Measurements from ENCODE around the gene ELK3. TPM values are rescaled to one million over a fixed set of nuclear protein-coding genes. Genes with fewer than 3 reads are reported as not detected.

The ELK3 gene
- polyA plus RNA-seq, 4 donors, result 48.4 to 60.7 (median 55.0) TPM

- DNase-seq (ENCODE audit: low read depth in 4 of 4, low spot score in 2 of 4), result no peak
Measured at GRCh38 chr12:96186607-96187301, 7.4 kb upstream of the ELK3 start.

GRCh38 chr12:96187956-96188355 is 6.2 kb upstream of the ELK3 start:
- DNase-seq (ENCODE audit: low read depth in 4 of 4, low spot score in 2 of 4), result no peak

DNA sequence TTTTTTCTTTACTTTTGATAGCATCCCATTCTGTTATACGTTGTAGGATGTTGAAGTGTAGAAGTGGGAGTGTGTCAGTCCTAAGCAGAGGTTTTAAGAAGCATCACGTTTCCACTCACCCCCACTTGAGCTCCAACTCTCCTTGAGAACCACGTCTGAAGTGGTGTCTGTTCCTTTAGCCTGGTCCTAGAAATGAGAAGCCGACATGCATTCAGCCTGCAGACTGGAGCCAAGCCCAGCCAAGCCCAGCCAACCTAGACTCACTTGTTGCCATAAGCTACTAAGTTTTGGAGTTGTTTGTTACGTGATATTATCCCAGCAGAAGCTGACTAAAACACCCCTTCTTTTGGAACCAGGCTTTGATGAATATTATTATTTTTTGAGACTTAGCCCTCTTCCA is 4.4 kb upstream of the ELK3 start:
- no peak for DNase-seq (ENCODE audit: low read depth in 4 of 4, low spot score in 2 of 4)

- no peak for DNase-seq (ENCODE audit: low read depth in 4 of 4, low spot score in 2 of 4)
Measured at GRCh38 chr12:96190413-96191108, 3.6 kb upstream of the ELK3 start.

DNA sequence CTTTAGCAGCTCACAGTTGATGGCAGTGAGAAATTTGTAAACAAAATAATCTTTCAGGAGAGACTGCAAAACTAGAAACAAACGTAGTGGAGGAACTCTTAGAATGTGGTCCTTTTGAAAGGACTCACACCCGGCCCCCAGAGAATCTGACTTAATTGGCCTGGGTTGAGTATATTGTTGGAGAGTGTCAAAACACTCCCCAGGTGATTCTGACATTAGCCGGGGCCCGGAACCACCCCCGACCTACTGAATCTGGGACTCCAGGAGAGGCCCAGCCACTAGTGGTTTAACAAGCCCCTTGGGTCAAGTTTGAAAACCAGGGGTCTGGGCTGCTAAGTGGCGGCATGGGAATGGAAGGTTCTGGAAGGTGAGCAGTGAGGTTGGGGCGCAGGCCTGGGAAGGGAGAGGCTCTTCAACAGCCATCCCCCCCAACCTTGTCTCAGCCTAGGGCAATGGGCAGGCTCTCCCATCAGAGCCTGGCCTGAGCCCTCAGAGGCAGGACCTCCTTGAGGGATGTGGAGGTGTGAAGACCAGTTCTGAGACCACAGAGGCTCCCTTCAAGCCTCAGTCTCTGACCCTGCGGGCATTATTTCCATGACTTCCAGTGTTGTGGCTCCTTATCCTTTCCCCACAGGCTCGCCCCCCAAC is 1.1 kb upstream of the ELK3 start:
- DNase-seq (ENCODE audit: low read depth in 4 of 4, low spot score in 2 of 4), result no peak

- no peak for DNase-seq (ENCODE audit: low read depth in 4 of 4, low spot score in 2 of 4)
Measured at GRCh38 chr12:96194576-96194889, 358 bp downstream of the ELK3 start.

GRCh38 chr12:96194971-96195844 is 1.0 kb downstream of the ELK3 start:
- no peak for DNase-seq (ENCODE audit: low read depth in 4 of 4, low spot score in 2 of 4)

DNA sequence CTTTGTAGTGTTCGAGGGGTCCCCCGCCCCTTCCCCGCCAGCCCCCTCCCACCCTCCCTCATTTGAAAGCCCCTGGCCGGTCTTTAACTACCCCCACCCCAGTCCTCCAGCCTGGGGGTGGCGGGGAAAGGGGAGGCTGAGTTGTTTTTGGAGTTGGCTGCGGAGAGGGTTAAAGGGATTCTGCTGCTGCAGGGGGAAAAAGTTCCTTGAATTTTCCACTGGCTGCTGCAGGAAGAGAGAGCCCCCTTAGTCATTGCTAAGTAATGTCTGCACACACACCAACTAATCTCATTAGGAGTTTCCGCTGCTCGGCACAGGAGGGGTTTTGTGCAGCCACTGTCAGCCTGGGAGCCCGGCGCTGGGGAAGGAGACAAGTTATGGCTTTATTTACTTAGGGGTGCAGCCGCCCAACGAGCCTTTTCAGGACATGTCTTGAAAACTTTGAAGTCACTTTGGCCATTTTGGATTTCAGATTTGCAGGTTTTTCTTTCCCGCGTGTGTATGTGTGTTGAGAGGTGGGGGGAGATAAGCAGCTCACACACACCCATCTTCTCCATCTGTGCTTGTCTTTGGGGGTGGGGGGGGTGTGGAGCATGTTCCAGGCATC is 1.8 kb downstream of the ELK3 start:
- DNase-seq (ENCODE audit: low read depth in 4 of 4, low spot score in 2 of 4), result no peak

- no peak for DNase-seq (ENCODE audit: low read depth in 4 of 4, low spot score in 2 of 4)
Measured at GRCh38 chr12:96196781-96197180, 2.6 kb downstream of the ELK3 start.

- no peak for DNase-seq (ENCODE audit: low read depth in 4 of 4, low spot score in 2 of 4)
Measured at GRCh38 chr12:96197503-96198272, 3.5 kb downstream of the ELK3 start.

- DNase-seq (ENCODE audit: low read depth in 4 of 4, low spot score in 2 of 4), result no peak
Measured at GRCh38 chr12:96198965-96199364, 4.8 kb downstream of the ELK3 start.

- no peak for DNase-seq (ENCODE audit: low read depth in 4 of 4, low spot score in 2 of 4)
Measured at GRCh38 chr12:96199464-96199863, 5.3 kb downstream of the ELK3 start.

DNA sequence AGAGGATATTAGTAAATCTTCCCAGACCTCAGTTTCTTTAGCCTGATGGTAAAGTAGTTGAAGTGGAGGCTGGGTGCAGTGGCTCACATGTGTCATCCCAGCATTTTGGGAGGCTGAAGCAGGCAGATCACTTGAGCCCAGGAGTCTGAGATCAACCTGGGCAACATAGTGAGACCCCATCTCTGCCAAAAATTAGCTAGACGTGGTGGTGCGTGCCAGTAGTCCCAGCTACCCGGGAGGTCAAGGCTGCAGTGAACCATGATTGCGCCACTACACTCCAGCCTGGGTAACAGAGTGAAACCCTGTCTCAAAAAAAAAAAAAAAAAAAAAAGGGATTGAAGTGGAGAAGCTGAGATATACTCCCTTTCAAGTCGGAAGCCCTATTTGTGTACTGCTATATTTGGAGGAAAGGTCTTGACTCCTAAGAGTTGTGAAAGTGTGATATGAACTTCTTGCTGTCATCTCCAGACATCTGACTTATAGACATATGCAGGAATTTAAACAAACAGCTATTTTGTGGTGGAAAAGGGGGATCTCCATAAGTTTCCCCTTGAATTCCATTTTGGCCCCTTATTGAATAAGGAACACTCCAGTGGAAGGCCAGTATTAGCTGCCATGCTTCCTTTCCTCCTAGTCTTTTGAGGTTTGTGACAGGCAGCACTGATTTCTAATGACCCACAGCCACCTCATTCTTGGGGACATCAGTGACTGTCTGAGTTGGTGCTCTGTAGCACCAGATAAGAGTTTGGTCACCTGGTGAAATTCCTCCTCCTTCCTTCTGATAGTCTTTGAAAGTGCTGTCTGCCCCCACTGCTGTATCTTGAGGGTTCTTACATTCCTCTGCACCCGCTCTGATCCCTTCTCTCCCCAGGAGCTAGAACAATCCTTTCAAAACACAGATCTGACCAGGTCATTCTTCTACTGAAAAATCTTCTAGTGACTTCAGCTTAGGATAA is 7.4 kb downstream of the ELK3 start:
- DNase-seq (ENCODE audit: low read depth in 4 of 4, low spot score in 2 of 4), result no peak

DNA sequence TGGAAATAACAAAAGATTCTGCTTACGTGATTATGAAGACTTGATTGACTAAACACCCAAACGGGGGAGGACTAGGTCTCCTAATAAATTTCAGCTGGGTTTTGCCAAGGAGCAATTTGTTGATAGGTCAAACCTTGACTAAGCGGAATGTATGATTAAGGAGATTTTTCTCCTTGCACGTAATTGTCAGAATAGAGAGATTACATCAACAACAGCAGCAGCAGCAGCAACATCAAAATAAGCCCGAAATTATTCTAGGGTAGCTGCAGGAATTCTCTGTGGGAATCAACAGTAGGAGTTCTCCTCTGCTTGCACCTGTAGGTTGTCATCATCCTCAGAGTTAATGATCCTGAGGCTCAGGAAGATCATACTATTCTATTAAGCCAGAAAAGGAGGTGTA is 10.2 kb downstream of the ELK3 start:
- DNase-seq (ENCODE audit: low read depth in 4 of 4, low spot score in 2 of 4), result no peak

- no peak for DNase-seq (ENCODE audit: low read depth in 4 of 4, low spot score in 2 of 4)
Measured at GRCh38 chr12:96205908-96206307, 11.7 kb downstream of the ELK3 start.

DNA sequence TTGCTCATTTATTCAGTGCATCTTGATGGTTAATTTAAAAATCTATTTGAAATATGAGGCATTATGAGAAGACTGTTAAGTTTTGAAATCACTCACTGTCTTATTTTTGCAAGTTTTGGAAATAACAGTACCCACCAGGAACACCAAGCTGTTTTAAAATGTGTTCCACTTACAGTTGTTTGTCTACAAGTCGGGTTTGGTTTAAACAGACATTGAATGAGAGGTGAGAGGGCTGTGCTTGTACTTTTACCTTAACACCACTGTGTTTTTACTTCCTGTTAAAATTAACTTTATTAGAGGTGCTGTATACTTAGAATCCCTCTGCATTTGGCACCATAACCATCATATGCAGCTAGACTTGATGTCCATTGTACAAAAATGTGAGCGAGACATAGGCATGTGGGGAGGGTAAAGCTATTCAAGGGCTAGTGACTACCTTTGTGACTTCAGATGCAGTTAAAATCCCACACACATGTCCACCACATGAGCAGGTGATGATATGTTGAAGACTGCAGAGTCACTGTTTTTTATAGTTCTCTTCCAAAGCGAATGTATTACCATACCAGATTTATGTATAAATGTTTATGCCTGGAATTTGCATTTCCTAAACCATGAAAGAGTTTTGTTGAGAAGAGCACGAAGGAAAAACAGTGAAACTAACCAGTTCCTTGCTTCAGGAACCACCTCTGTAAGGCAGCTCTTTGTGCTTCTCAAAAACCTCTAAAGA is 12.9 kb downstream of the ELK3 start:
- DNase-seq (ENCODE audit: low read depth in 4 of 4, low spot score in 2 of 4), result no peak

DNA sequence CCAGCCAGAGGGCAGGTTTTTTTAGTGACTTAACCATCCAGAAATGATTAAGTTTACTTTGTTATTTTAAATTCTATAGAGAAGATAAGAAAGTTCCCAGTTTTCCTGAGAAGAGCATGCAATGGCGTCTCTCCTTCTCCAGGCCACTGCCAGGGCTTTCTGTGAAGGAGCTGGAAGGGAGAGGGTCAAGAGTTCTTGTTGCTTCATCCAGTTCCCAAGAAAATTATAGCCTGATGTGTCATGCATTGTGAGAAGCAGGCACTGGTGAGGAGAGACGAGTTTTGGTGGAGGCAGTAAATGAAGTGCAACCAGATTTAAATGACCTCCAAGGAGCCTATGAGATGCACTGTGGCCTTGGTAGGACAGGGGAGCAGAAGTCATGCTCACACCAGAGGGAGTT is 14.2 kb downstream of the ELK3 start:
- DNase-seq (ENCODE audit: low read depth in 4 of 4, low spot score in 2 of 4), result no peak
